H4 (cell line): ENCODE measurements around the gene CRTC3. TPM values are rescaled to one million over a fixed set of nuclear protein-coding genes. Genes with fewer than 3 reads are reported as not detected.
"Not testable (repeated sequence)": the region's sequence is repeated elsewhere in the genome, so short reads cannot be mapped to it uniquely, and the experiment has no call there.

ENCODE experiments used
- DNase-seq: peaks from one replicate; pipeline ENCODE4 v3.0.0-alpha.2; 2015; ENCODE audit warnings: low spot score
- total RNA-seq: library from RNA; depleted of rRNA; stranded (reverse); fragments of >200 nt; shearing (Covaris generic); gene quantifications from 2 replicates; pipeline ENCODE4 v1.2.3, GENCODE V29; 2014

The CRTC3 gene
- total RNA-seq, 1 experiment from 2014 or later = 6.8 TPM

- no peak for DNase-seq
Measured at GRCh38 chr15:90620379-90621067, 90.8 kb downstream of the CRTC3 start.

GRCh38 chr15:90623854-90624253 is 94.1 kb downstream of the CRTC3 start:
- DNase-seq = no peak

- no peak for DNase-seq
Measured at GRCh38 chr15:90624278-90624981, 94.7 kb downstream of the CRTC3 start.

GRCh38 chr15:90625037-90625436 is 95.3 kb downstream of the CRTC3 start:
- no peak for DNase-seq

GRCh38 chr15:90629217-90629616 is 99.5 kb downstream of the CRTC3 start:
- no peak for DNase-seq

- DNase-seq = no peak
Measured at GRCh38 chr15:90633360-90633759, 103.6 kb downstream of the CRTC3 start.

GRCh38 chr15:90636993-90637392 is 107.3 kb downstream of the CRTC3 start:
- not testable (repeated sequence) for DNase-seq

- DNase-seq = no peak
Measured at GRCh38 chr15:90637693-90638092, 108.0 kb downstream of the CRTC3 start.

- DNase-seq = no peak
Measured at GRCh38 chr15:90638201-90638691, 108.5 kb downstream of the CRTC3 start.

- DNase-seq = no peak
Measured at GRCh38 chr15:90638963-90639362, 109.2 kb downstream of the CRTC3 start.

GRCh38 chr15:90640862-90641261 is 111.1 kb downstream of the CRTC3 start:
- DNase-seq = no peak

GRCh38 chr15:90641581-90642463 is 112.1 kb downstream of the CRTC3 start:
- no peak for DNase-seq

GRCh38 chr15:90642464-90643300 is 113.0 kb downstream of the CRTC3 start:
- DNase-seq = no peak

- DNase-seq = no peak
Measured at GRCh38 chr15:90643301-90643632, 113.5 kb downstream of the CRTC3 start.

- DNase-seq = no peak
Measured at GRCh38 chr15:90644526-90644925, 114.8 kb downstream of the CRTC3 start.

GRCh38 chr15:90644952-90645725 is 115.4 kb downstream of the CRTC3 start:
- DNase-seq = no peak

- no peak for DNase-seq
Measured at GRCh38 chr15:90645873-90646575, 116.3 kb downstream of the CRTC3 start.

GRCh38 chr15:90646662-90647305 is 117.1 kb downstream of the CRTC3 start:
- no peak for DNase-seq

- DNase-seq = no peak
Measured at GRCh38 chr15:90647326-90647725, 117.6 kb downstream of the CRTC3 start.
